GM12878 (cell line): ENCODE measurements around the gene SRI. TPM values are rescaled to one million over a fixed set of nuclear protein-coding genes. Genes with fewer than 3 reads are reported as not detected.
A peak's percentile ranks its signal among the peaks of the same experiment; 100 is the strongest.

ENCODE experiments used
- BHLHE40 ChIP-seq, 2 experiments: fragments of 450-650 bp in 1 of 2; IDR thresholded peaks; 2 replicates each; pipeline ENCODE4 v1.6.1; 2011 to 2017; ENCODE audit warnings: low read depth in 2 of 2, borderline replicate concordance in 1 of 2, improper control_type of control experiment in 1 of 2, low read length in 1 of 2, mild to moderate bottlenecking in 1 of 2
- CREM ChIP-seq: IDR thresholded peaks from 2 replicates; pipeline ENCODE4 v1.6.1; 2014; ENCODE audit warnings: antibody characterized with exemption, low read depth
- CTCF ChIP-seq, 3 experiments: IDR thresholded peaks in 2 of 3; conservative IDR thresholded peaks in 1 of 3; 2 replicates each; pipeline ENCODE4 v1.5.1; 2011; ENCODE audit warnings: low read depth in 3 of 3, low read length in 3 of 3, mild to moderate bottlenecking in 3 of 3, control low read depth in 2 of 3, moderate library complexity in 2 of 3, inconsistent platforms in 1 of 3, mixed read lengths in 1 of 3; ENCODE audit not compliant: control insufficient read depth in 2 of 3, insufficient read depth in 1 of 3; ENCODE audit errors: extremely low read depth in 1 of 3
- DPF2 ChIP-seq: fragments of 450-650 bp; IDR thresholded peaks from 2 replicates; pipeline ENCODE4 v1.6.1; 2017; ENCODE audit warnings: mild to moderate bottlenecking
- EGR1 ChIP-seq, 2 experiments: IDR thresholded peaks; 1 replicate in 1 of 2; 2 replicates in 1 of 2; pipeline ENCODE4 v1.6.1; 2011 to 2012; ENCODE audit warnings: low read depth in 2 of 2, low read length in 2 of 2, borderline replicate concordance in 1 of 2, mild to moderate bottlenecking in 1 of 2, moderate library complexity in 1 of 2
- EP300 ChIP-seq, 2 experiments: fragments of 150-350 bp in 1 of 2; IDR thresholded peaks; 2 replicates each; pipeline ENCODE4 v1.6.1; 2011 to 2012; ENCODE audit warnings: low read depth in 2 of 2, low read length in 2 of 2, borderline replicate concordance in 1 of 2, improper control_type of control experiment in 1 of 2, inconsistent platforms in 1 of 2; ENCODE audit not compliant: control insufficient read depth in 1 of 2
- FOXK2 ChIP-seq: fragments of 450-650 bp; IDR thresholded peaks from 2 replicates; pipeline ENCODE4 v1.6.1; 2017; ENCODE audit warnings: mild to moderate bottlenecking, moderate library complexity
- HCFC1 ChIP-seq: fragments of 150-350 bp; IDR thresholded peaks from 2 replicates; pipeline ENCODE4 v1.6.1; 2014; ENCODE audit warnings: low read length
- IKZF1 ChIP-seq: fragments of 450-650 bp; conservative IDR thresholded peaks from 2 replicates; pipeline ENCODE4 v1.6.1; 2017; ENCODE audit warnings: antibody characterized with exemption, mild to moderate bottlenecking
- IRF3 ChIP-seq: fragments of 450-650 bp; IDR thresholded peaks from 2 replicates; pipeline ENCODE4 v1.6.1; 2014; ENCODE audit warnings: mild to moderate bottlenecking
- JUNB ChIP-seq: IDR thresholded peaks from 2 replicates; pipeline ENCODE4 v1.6.1; 2016; ENCODE audit warnings: antibody characterized with exemption, mild to moderate bottlenecking
- JUND ChIP-seq: IDR thresholded peaks from 2 replicates; pipeline ENCODE4 v1.6.1; 2012; ENCODE audit warnings: low read depth, mild to moderate bottlenecking, low read length, improper control_type of control experiment, moderate library complexity
- KAT2A ChIP-seq: conservative IDR thresholded peaks from 2 replicates; pipeline ENCODE4 v1.6.1; 2011; ENCODE audit warnings: low read depth, low read length; ENCODE audit not compliant: control insufficient read depth
- MTA2 ChIP-seq: fragments of 450-650 bp; IDR thresholded peaks from 2 replicates; pipeline ENCODE4 v1.6.1; 2016; ENCODE audit warnings: low read depth, mild to moderate bottlenecking, moderate library complexity
- NKRF ChIP-seq: fragments of 450-650 bp; conservative IDR thresholded peaks from 2 replicates; pipeline ENCODE4 v1.6.1; 2017; ENCODE audit warnings: mild to moderate bottlenecking, moderate library complexity
- PML ChIP-seq: IDR thresholded peaks from 2 replicates; pipeline ENCODE4 v1.6.1; 2012; ENCODE audit warnings: low read length, inconsistent platforms
- SREBF1 ChIP-seq: IDR thresholded peaks from 2 replicates; pipeline ENCODE4 v1.6.1; 2012; ENCODE audit warnings: mild to moderate bottlenecking, low read length
- USF2 ChIP-seq: IDR thresholded peaks from 2 replicates; pipeline ENCODE4 v1.6.1; 2011; ENCODE audit warnings: low read depth, low read length, improper control_type of control experiment, borderline replicate concordance
- ZBTB40 ChIP-seq: fragments of 450-650 bp; IDR thresholded peaks from 2 replicates; pipeline ENCODE4 v1.6.1; 2016; ENCODE audit warnings: mild to moderate bottlenecking, moderate library complexity, borderline replicate concordance
- ZNF24 ChIP-seq: fragments of 450-650 bp; IDR thresholded peaks from 2 replicates; pipeline ENCODE4 v1.6.1; 2017; ENCODE audit warnings: antibody characterized with exemption, mild to moderate bottlenecking
- ZZZ3 ChIP-seq: IDR thresholded peaks from 2 replicates; pipeline ENCODE4 v1.6.1; 2011; ENCODE audit warnings: low read depth; ENCODE audit not compliant: control insufficient read depth, insufficient read length
- polyA plus RNA-seq, 11 experiments: library from polyadenylated mRNA; depleted of rRNA in 4 of 11; unstranded in 6 of 11; stranded (reverse) in 5 of 11; fragments of >200 nt; fragmentation: Nextera tagmentation in 4 of 11; fragmentation: Illumina TruSeq in 1 of 11; extraction: Ambion mirVana in 4 of 11; extraction: Trizol in 1 of 11; gene quantifications; 1 replicate in 1 of 11; 2 replicates in 10 of 11; pipeline versions ENCODE4 v1.2.1 to v1.2.3, GENCODE V29; 2011 to 2016; ENCODE audit warnings: inconsistent platforms in 2 of 11, missing spikeins in 2 of 11, low read depth in 1 of 11
- total RNA-seq, 4 experiments: library from RNA; depleted of rRNA in 3 of 4; stranded (reverse); fragments of >200 nt in 3 of 4; fragmentation: Illumina TruSeq in 1 of 4; extraction: Trizol in 1 of 4; gene quantifications; 2 replicates each; pipeline versions ENCODE4 v1.2.1 to v1.2.3, GENCODE V29; 2013 to 2021

SRI gene
- total and polyA plus RNA-seq, 10 of the 15 experiments (the other 5 are each of a cell fraction or from before 2014, with no cell fraction given): 94.7 to 588 (median 242) TPM

- TF ChIP-seq EP300 (IDR thresholded peaks at IDR 0.05; ENCODE audit: borderline replicate concordance in 1 of 2, control insufficient read depth in 1 of 2, low read depth in 2 of 2, low read length in 2 of 2): peak in 1 of 2 experiments; percentile 55; a peak in 2 of 4 replicates
- TF ChIP-seq ZZZ3: no peak
- TF ChIP-seq HCFC1: no peak
- TF ChIP-seq CREM: no peak
- TF ChIP-seq USF2: no peak
- no peak for TF ChIP-seq FOXK2
- TF ChIP-seq CTCF (IDR thresholded peaks at IDR 0.05 in 2 of 3, conservative IDR thresholded peaks at IDR 0.05 in 1 of 3; ENCODE audit: control insufficient read depth in 2 of 3, extremely low read depth in 1 of 3, insufficient read depth in 1 of 3, low read depth in 3 of 3, low read length in 3 of 3): no peak
- no peak for TF ChIP-seq JUNB
- TF ChIP-seq ZNF24: no peak
- TF ChIP-seq BHLHE40 (IDR thresholded peaks at IDR 0.05; ENCODE audit: borderline replicate concordance in 1 of 2, low read depth in 2 of 2, low read length in 1 of 2): peak in 1 of 2 experiments; percentile 41; a peak in 1 of 4 replicates
- peak; percentile 78 for TF ChIP-seq MTA2
- no peak for TF ChIP-seq IRF3
- no peak for TF ChIP-seq EGR1 (IDR thresholded peaks at IDR 0.05; ENCODE audit: borderline replicate concordance in 1 of 2, low read depth in 2 of 2, low read length in 2 of 2)
- no peak for TF ChIP-seq JUND
- no peak for TF ChIP-seq KAT2A
- TF ChIP-seq DPF2: peak; percentile 71
- no peak for TF ChIP-seq PML
- TF ChIP-seq ZBTB40: no peak
- TF ChIP-seq IKZF1: no peak
- TF ChIP-seq SREBF1: no peak
- TF ChIP-seq NKRF: no peak
These were observed 17.6 kb downstream of the SRI start (continued) for GRCh38 chr7:88202278-88202677.
